HL-60/S4 treated with retinoic acid at 250 ng/mL for 4 days and 3 days (cell line): ENCODE results near the gene SLC8A1.

ENCODE experiments used
- in situ Hi-C: fragments of 300-500 bp; cut with MboI; formaldehyde crosslinking; loops from 2 replicates; pipeline ENCODE4 v1.7.0; 2022; ENCODE audit warnings: low sequenced_read_pairs

SLC8A1 gene

GRCh38 chr2:40463112-40463511 is 11.2 kb upstream of the SLC8A1 start:
- in situ Hi-C loops = no loop called here

GRCh38 chr2:40458271-40458794 is 6.4 kb upstream of the SLC8A1 start:
- in situ Hi-C loops = no loop called here

- in situ Hi-C loops = no loop called here
These were observed 5.9 kb upstream of the SLC8A1 start for GRCh38 chr2:40457837-40458236.

- in situ Hi-C loops = no loop called here
These were observed 5.5 kb upstream of the SLC8A1 start for GRCh38 chr2:40457366-40457765.

- in situ Hi-C loops = no loop called here
These were observed 5.0 kb upstream of the SLC8A1 start for GRCh38 chr2:40456926-40457325.

GRCh38 chr2:40455661-40456060 is 3.8 kb upstream of the SLC8A1 start:
- in situ Hi-C loops = no loop called here

- in situ Hi-C loops = no loop called here
These were observed 2.4 kb upstream of the SLC8A1 start for GRCh38 chr2:40454321-40454720.

- in situ Hi-C loops = no loop called here
These were observed 896 bp upstream of the SLC8A1 start for GRCh38 chr2:40452786-40453185.

GRCh38 chr2:40450796-40451430 is 977 bp downstream of the SLC8A1 start:
- in situ Hi-C loops = no loop called here

GRCh38 chr2:40450066-40450795 is 1.7 kb downstream of the SLC8A1 start:
- in situ Hi-C loops = no loop called here

GRCh38 chr2:40448476-40449079 is 3.3 kb downstream of the SLC8A1 start:
- in situ Hi-C loops = no loop called here

- in situ Hi-C loops = no loop called here
These were observed 6.4 kb downstream of the SLC8A1 start for GRCh38 chr2:40445467-40445866.

GRCh38 chr2:40440835-40441234 is 11.1 kb downstream of the SLC8A1 start:
- in situ Hi-C loops = no loop called here

GRCh38 chr2:40439473-40439872 is 12.4 kb downstream of the SLC8A1 start:
- in situ Hi-C loops = no loop called here

GRCh38 chr2:40436093-40436475 is 15.8 kb downstream of the SLC8A1 start:
- in situ Hi-C loops = no loop called here

- in situ Hi-C loops = no loop called here
These were observed 16.3 kb downstream of the SLC8A1 start for GRCh38 chr2:40435426-40436092.

- in situ Hi-C loops = no loop called here
These were observed 17.1 kb downstream of the SLC8A1 start for GRCh38 chr2:40434731-40435271.

- in situ Hi-C loops = no loop called here
These were observed 18.2 kb downstream of the SLC8A1 start for GRCh38 chr2:40433736-40434135.

GRCh38 chr2:40432921-40433483 is 18.9 kb downstream of the SLC8A1 start:
- in situ Hi-C loops = no loop called here

- in situ Hi-C loops = no loop called here
These were observed 20.3 kb downstream of the SLC8A1 start for GRCh38 chr2:40431600-40431955.
